Measurements from ENCODE around the gene RNH1. TPM values are rescaled to one million over a fixed set of nuclear protein-coding genes. Genes with fewer than 3 reads are reported as not detected.
"Not testable (repeated sequence)": the region's sequence is repeated elsewhere in the genome, so short reads cannot be mapped to it uniquely, and the experiment has no call there.

RNH1 gene
- total RNA-seq, 4 donors from 2014 or later, result 206 to 378 (median 222) TPM

DNA sequence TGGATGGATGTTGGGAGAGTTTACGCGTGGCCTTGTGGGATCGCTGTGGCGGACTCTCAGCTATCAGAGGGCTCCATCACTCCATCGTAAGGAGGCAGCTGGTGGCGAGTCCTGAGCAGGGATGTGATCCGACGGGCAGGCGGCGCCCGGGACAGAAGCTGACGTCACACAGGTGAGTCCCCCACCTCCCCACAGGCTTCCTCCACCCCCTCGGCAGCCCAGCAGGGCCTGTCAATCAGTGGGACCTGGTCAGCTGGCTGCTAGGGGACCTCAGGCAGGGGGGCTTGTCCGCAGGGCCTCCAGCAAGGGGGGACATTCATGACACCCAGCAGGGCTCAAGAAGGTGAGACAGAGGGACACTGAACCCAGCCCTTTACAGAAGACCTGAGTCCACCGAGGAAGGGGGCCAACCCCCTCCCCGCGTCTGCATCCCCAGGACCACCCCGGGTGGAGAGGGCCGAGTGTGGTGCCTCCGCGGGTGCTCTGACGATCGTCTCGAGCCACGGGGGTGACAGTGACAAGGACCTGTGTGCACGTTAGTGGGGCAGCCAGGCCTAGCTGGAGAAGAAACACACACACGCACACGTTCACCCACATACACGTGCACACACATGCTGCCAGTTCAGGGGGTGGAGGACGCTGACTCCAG is 21.2 kb upstream of the RNH1 start:
- peaks cover 14 to 35% (median 20%) of the 10 kb centered on the region in 3 donors for H3K36me3 ChIP-seq
- H3K4me3 ChIP-seq, result no peak overlapping the region
- H3K9me3 ChIP-seq, result no peaks in the 10 kb centered on the region
- WGBS, 2 donors, result 55 to 88% methylated on average over 2 to 11 of the region's 30 CpGs
- no peaks in the 10 kb centered on the region for H3K27me3 ChIP-seq
- H3K4me1 ChIP-seq, result peaks cover 9 to 19% (median 14%) of the 10 kb centered on the region in 3 donors
- no peak for TF ChIP-seq POLR2A (IDR thresholded peaks at IDR 0.05)
- TF ChIP-seq, protein P1, sequence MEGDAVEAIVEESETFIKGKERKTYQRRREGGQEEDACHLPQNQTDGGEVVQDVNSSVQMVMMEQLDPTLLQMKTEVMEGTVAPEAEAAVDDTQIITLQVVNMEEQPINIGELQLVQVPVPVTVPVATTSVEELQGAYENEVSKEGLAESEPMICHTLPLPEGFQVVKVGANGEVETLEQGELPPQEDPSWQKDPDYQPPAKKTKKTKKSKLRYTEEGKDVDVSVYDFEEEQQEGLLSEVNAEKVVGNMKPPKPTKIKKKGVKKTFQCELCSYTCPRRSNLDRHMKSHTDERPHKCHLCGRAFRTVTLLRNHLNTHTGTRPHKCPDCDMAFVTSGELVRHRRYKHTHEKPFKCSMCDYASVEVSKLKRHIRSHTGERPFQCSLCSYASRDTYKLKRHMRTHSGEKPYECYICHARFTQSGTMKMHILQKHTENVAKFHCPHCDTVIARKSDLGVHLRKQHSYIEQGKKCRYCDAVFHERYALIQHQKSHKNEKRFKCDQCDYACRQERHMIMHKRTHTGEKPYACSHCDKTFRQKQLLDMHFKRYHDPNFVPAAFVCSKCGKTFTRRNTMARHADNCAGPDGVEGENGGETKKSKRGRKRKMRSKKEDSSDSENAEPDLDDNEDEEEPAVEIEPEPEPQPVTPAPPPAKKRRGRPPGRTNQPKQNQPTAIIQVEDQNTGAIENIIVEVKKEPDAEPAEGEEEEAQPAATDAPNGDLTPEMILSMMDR (IDR thresholded peaks at IDR 0.05), result no peak
- intact Hi-C loops (cut with DNase I), result no loop called here
- no peak overlapping the region for H3K27ac ChIP-seq
- no peak for DNase-seq

DNA sequence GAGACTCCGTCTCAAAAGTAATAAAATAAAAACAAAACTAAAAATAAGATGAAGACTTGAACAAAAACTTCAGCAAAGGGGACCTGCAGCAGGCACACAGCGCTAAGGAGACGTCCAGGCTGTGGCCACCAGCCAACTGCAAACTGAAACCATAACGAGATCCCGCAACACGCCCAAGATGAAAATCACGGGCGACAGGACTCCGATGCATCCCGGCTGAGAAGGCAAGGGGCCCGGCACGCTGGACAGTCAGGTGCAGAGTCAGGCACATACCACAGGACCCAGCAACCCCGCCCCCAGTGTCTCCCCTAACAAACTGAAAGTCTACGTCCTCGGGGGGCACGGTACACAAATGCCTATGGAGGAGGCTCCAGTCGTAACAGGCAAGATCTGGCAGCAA is 19.1 kb upstream of the RNH1 start:
- TF ChIP-seq, protein P1 (IDR thresholded peaks at IDR 0.05), result no peak
- no peak for TF ChIP-seq POLR2A (IDR thresholded peaks at IDR 0.05)
- Histone ChIP-seq H3K9me3 (no peaks in the 10 kb centered on the region), H3K4me3 (no peak overlapping the region), H3K4me1 (no peaks in the 10 kb centered on the region), H3K27ac (no peak overlapping the region), H3K36me3 (peaks cover 0 to 14% (median 0%) of the 10 kb centered on the region in 3 donors), H3K27me3 (no peaks in the 10 kb centered on the region)
- 68 to 74% methylated on average over 16 to 17 of the region's 17 CpGs for WGBS, 2 donors
- DNase-seq, result no peak
- intact Hi-C loops (cut with DNase I), result no loop called here

DNA sequence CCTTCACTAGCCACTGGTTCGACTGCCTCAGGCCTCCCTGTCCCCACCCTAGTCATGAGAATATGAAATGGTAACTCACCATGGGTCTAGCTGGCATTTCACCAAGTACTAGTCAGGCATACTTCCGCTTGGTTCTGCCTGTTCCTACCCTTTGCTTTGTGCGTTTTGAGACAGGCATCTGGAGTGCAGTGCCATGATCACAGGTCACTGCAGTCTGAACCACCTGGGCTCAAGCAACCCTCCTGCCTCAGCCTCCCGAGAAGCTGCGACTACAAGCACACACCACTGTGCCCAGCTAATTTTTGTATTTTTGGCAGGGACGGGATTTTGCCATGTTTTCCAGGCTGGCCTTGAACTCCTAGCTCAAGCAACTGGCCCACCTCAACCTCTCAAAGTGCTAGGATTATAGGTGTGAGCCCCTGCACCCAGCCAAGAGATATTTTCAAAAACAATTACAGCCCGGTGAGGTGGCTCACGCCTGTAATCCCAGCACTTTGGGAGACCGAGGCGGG is 14.2 kb upstream of the RNH1 start:
- 72 to 79% methylated on average over 2 to 8 of the region's 10 CpGs for WGBS, 2 donors
- H3K9me3 ChIP-seq, result no peaks in the 10 kb centered on the region
- H3K4me3 ChIP-seq, result no peak overlapping the region
- no peak overlapping the region for H3K27ac ChIP-seq
- no peak for TF ChIP-seq POLR2A (IDR thresholded peaks at IDR 0.05)
- peaks cover 5 to 29% (median 8%) of the 10 kb centered on the region in 3 donors for H3K4me1 ChIP-seq
- H3K36me3 ChIP-seq, result no peaks in the 10 kb centered on the region
- no peak for DNase-seq
- intact Hi-C loops (cut with DNase I), result loop anchor here (5.0 kb wide), 1 partner anchor 64 kb away; no protein-coding TSS in a partner anchor
- H3K27me3 ChIP-seq, result no peaks in the 10 kb centered on the region

DNA sequence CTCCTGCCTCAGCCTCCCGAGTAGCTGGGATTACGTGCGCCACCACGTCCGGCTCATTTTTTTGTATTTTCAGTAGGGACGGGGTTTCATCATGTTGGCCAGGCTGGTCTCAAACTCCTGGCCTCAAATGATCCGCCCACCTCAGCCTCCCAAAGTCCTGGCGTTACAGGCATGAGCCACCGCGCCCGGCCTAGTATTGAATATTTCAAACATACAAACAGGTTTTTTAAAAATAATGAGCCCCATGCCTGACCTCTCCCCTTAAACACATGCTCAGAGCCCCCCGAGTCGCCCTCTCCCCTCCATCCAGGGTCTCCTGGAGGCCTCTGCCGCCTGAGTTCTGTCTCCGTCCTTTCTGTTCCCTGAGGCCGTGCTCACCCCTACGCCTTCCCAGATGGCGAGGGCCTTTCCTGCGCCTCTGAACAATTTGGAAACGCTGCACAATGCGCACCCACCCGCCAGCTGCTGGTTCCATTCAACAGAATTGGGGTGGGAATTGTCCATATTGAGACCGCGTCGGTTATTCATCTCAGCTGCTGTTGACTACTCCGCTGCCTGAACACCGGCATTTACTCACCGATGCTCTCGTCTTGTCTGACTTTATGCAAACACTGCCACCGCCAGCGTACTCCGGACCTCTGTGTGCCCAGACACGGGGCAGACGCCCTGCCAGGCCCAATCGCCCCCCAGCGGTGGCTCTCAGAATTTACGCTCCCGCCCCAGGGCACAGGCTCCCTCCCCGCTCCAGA is 13.6 kb upstream of the RNH1 start:
- H3K4me3 ChIP-seq, result no peak overlapping the region
- no peaks in the 10 kb centered on the region for H3K27me3 ChIP-seq
- intact Hi-C loops (cut with DNase I), result loop anchor here (5.0 kb wide), 1 partner anchor 63 kb away; no protein-coding TSS in a partner anchor
- H3K4me1 ChIP-seq, result peaks cover 5 to 35% (median 8%) of the 10 kb centered on the region in 3 donors
- TF ChIP-seq, protein P1 (IDR thresholded peaks at IDR 0.05), result no peak
- TF ChIP-seq POLR2A (IDR thresholded peaks at IDR 0.05), result no peak
- H3K9me3 ChIP-seq, result no peaks in the 10 kb centered on the region
- DNase-seq, result no peak
- no peak overlapping the region for H3K27ac ChIP-seq
- no peaks in the 10 kb centered on the region for H3K36me3 ChIP-seq
- 91 to 93% methylated on average over 37 to 39 of the region's 39 CpGs for WGBS, 2 donors

DNA sequence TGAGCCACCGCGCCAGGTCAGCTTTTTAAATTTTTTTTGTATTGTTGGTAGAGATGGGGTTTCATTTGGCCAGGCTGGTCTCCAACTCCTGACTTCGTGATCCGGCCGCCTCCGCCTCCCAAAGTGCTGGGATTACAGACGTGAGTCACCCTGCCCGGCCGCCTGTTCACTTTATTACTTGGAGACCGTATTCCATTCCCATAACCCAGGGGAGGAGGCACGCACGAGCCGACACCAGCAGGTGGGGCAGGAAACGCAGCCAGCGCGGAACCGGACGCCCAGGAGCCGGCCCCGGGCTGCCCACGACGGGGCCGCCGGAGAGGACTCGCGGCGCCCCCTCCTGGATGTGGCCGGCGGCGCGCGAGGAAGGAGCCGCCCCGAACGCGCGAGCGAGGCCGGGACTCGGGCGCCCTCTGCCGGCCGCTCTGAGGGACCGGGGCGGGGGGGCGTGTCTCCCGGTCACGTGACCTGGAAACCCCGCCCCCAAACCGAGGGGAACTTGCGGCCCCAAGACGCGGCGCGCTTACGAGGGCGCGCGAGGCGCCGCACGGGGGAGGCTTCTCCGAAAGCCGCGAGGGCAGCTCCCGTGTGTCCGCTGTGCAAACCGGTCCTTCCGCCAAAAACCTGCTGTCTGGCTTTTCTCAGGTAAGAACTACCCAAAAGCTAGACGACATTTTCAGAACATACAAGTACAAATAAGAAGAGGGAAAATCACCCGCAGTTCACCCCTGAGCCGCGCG is 11.6 kb upstream of the RNH1 start:
- H3K27ac ChIP-seq, result peak overlapping the region; percentile 86 to 94 (median 90)
- 8 to 51% methylated on average over 7 to 29 of the region's 74 CpGs for WGBS, 2 donors
- DNase-seq, result peak; percentile 68
- H3K36me3 ChIP-seq, result peaks cover 0 to 6% (median 0%) of the 10 kb centered on the region in 3 donors
- H3K4me1 ChIP-seq, result peaks cover 8 to 53% (median 14%) of the 10 kb centered on the region in 3 donors
- peak in 1 of 4 donors; percentile 29 for TF ChIP-seq POLR2A (IDR thresholded peaks at IDR 0.05)
- TF ChIP-seq, protein P1 (IDR thresholded peaks at IDR 0.05), result peak; percentile 97 to 100 (median 100)
- peak overlapping the region in 3 of 4 donors; percentile 25 to 57 (median 36) for H3K4me3 ChIP-seq
- no peaks in the 10 kb centered on the region for H3K27me3 ChIP-seq
- intact Hi-C loops (cut with DNase I), result loop anchor here (5.0 kb wide), 1 partner anchor 71 kb away; no protein-coding TSS in a partner anchor
- H3K9me3 ChIP-seq, result no peaks in the 10 kb centered on the region

DNA sequence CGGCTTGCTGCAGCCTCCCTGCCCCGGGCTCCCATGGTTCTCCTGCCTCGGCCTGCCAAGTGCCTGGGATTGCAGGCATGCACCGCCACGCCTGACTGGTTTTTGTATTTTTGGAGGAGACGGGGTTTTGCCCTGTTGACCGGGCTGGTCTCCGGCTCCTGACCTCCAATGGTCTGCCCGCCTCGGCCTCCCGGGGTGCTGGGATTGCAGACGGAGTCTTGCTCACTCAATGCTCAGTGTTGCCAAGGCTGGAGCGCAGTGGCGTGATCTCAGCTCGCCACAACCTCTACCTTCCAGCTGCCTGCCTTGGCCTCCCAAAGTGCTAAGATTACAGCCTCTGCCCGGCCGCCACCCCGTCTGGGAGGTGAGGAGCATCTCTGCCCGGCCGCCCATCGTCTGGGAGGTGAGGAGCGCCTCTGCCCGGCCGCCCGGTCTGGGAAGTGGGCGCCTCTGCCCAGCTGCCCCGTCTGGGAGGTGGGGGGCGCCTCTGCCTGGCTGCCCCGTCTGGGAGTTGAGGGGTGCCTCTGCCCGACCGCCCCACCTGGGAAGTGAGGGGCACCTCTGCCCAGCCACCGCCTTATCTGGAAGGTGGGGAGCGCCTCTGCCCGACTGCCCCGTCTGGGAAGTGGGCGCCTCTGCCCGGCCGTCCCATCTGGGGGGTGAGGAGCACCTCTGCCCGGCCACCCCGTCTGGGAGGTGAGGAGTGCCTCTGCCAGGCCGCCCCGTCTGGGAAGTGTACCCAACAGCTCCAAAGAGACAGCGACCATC is 10.1 kb upstream of the RNH1 start:
- peaks cover 0 to 17% (median 0%) of the 10 kb centered on the region in 3 donors for H3K36me3 ChIP-seq
- intact Hi-C loops (cut with DNase I), result loop anchor here (5.0 kb wide), 1 partner anchor 70 kb away; no protein-coding TSS in a partner anchor
- H3K4me3 ChIP-seq, H3K27me3 ChIP-seq, H3K9me3 ChIP-seq, DNase-seq: not testable (repeated sequence)
- 96 to 100% methylated on average over 2 to 13 of the region's 43 CpGs for WGBS, 2 donors
- peaks cover 8 to 63% (median 14%) of the 10 kb centered on the region in 3 donors for H3K4me1 ChIP-seq
- peak overlapping the region; percentile 52 to 94 (median 90) for H3K27ac ChIP-seq
